GM12891 (cell line): Measurements from ENCODE around the gene SMYD1.

ENCODE experiments used
- POLR2A ChIP-seq: IDR thresholded peaks from 2 replicates; pipeline ENCODE4 v1.6.1; 2011; ENCODE audit warnings: low read depth, low read length, control low read depth
- POLR2AphosphoS5 ChIP-seq: IDR thresholded peaks from 2 replicates; pipeline ENCODE4 v1.6.1; 2011; ENCODE audit warnings: low read depth, low read length, control low read depth
- POU2F2 ChIP-seq: IDR thresholded peaks from 2 replicates; pipeline ENCODE4 v1.6.1; 2011; ENCODE audit warnings: low read depth, mild to moderate bottlenecking, control low read depth, low read length, moderate library complexity
- SPI1 ChIP-seq: IDR thresholded peaks from 2 replicates; pipeline ENCODE4 v1.6.1; 2011; ENCODE audit warnings: low read depth, low read length, control low read depth
- TAF1 ChIP-seq: IDR thresholded peaks from 2 replicates; pipeline ENCODE4 v1.6.1; 2011; ENCODE audit warnings: low read depth, low read length, control low read depth

GRCh38 chr2:88036182-88036581 lies 31.4 kb upstream of the SMYD1 start:
- TF ChIP-seq POLR2A (no peak), POLR2AphosphoS5 (no peak), TAF1 (no peak), POU2F2 (no peak), SPI1 (no peak)
